Measurements from ENCODE around the gene IGFBP3. TPM values are rescaled to one million over a fixed set of nuclear protein-coding genes. Genes with fewer than 3 reads are reported as not detected.

The IGFBP3 gene
- total RNA-seq, 1 experiment from 2014 or later = 4.1 TPM

- CTCF ChIA-PET = no interaction called here
- H3K27ac ChIP-seq (ENCODE audit: low read depth, low read length) = no peak overlapping the region
These were observed 38.6 kb downstream of the IGFBP3 start for GRCh38 chr7:45882465-45882810.

More at GRCh38 chr7:45882465-45882810, 38.6 kb downstream of the IGFBP3 start:
- Histone ChIP-seq H3K9ac (ENCODE audit: low read length) (no peak overlapping the region), H2AFZ (ENCODE audit: low read depth, low read length, poor library complexity, severe bottlenecking) (no peak overlapping the region), H3K4me2 (ENCODE audit: low read length) (no peak overlapping the region), H3K27me3 (ENCODE audit: insufficient read depth, low read length) (no peaks in the 10 kb centered on the region), H4K20me1 (ENCODE audit: insufficient read depth) (no peaks in the 10 kb centered on the region), H3K79me2 (ENCODE audit: insufficient read depth, low read length) (no peaks in the 10 kb centered on the region), H3K4me3 (replicated peaks in 1 of 2; ENCODE audit: low read depth in 1 of 2, low read length in 2 of 2) (no peak overlapping the region), H3K4me1 (ENCODE audit: control insufficient read depth in 1 of 2, insufficient read depth in 2 of 2, low read length in 2 of 2) (peaks cover 12 to 16% of the 10 kb centered on the region in 2 experiments), H3K36me3 (ENCODE audit: control insufficient read depth in 1 of 2, insufficient read depth in 2 of 2, low read length in 2 of 2) (no peaks in the 10 kb centered on the region), H3K9me3 (ENCODE audit: control insufficient read depth in 1 of 2, insufficient read depth in 1 of 2, low read depth in 1 of 2, low read length in 2 of 2) (no peaks in the 10 kb centered on the region), H3K9me2 (ENCODE audit: insufficient read depth) (no peaks in the 10 kb centered on the region)
- BruUV-seq (replicated peaks) = no TSS peak
- ChIA-PET RAD21 (ENCODE audit: low non-redundant PET in 1 of 2, low total read pairs in 2 of 2, uncharacterized antibody in 2 of 2, unreplicated experiment in 2 of 2) (no interaction called here), POLR2A (no interaction called here)
- intact Hi-C loops (cut with micrococcal nuclease) = no loop called here
- ATAC-seq = no peak
- no peak for TF ChIP-seq TCF7L2 (IDR thresholded peaks at IDR 0.05; ENCODE audit: borderline replicate concordance, extremely low read depth, insufficient read depth, insufficient read length)
- TF ChIP-seq EGR1 (IDR thresholded peaks at IDR 0.05; ENCODE audit: low read depth) = no peak
- no peak for TF ChIP-seq REST (IDR thresholded peaks at IDR 0.05; ENCODE audit: low read depth)
- TF ChIP-seq SIN3A (IDR thresholded peaks at IDR 0.05; ENCODE audit: low read depth) = no peak
- TF ChIP-seq POLR2A (IDR thresholded peaks at IDR 0.05; ENCODE audit: borderline replicate concordance, extremely low read depth, insufficient read depth, insufficient read length) = no peak
- TF ChIP-seq ELF1 (IDR thresholded peaks at IDR 0.05; ENCODE audit: borderline replicate concordance, low read depth) = no peak
- TF ChIP-seq RAD21 (IDR thresholded peaks at IDR 0.05; ENCODE audit: low read depth) = no peak
- no peak for TF ChIP-seq SRF (IDR thresholded peaks at IDR 0.05; ENCODE audit: low read depth)
- TF ChIP-seq MAX (IDR thresholded peaks at IDR 0.05) = no peak
- TF ChIP-seq FOSL1 (IDR thresholded peaks at IDR 0.05; ENCODE audit: low read depth) = no peak
- TF ChIP-seq ZNF274 (IDR thresholded peaks at IDR 0.05; ENCODE audit: low read depth, low read length) = no peak
- no peak for TF ChIP-seq EZH2phosphoT487 (IDR thresholded peaks at IDR 0.05; ENCODE audit: borderline replicate concordance)
- no peak for TF ChIP-seq CEBPB (IDR thresholded peaks at IDR 0.05; ENCODE audit: low read depth)
- no peak for TF ChIP-seq CBX3 (IDR thresholded peaks at IDR 0.05; ENCODE audit: low read depth)
- no peak for TF ChIP-seq POLR2AphosphoS5 (IDR thresholded peaks at IDR 0.05; ENCODE audit: low read depth, low read length)
- TF ChIP-seq ATF3 (IDR thresholded peaks at IDR 0.05) = no peak
- no peak for TF ChIP-seq ZFX (IDR thresholded peaks at IDR 0.05)
- TF ChIP-seq CTCF (IDR thresholded peaks at IDR 0.05 in 2 of 3, conservative IDR thresholded peaks at IDR 0.05 in 1 of 3; ENCODE audit: borderline replicate concordance in 1 of 3, insufficient read depth in 1 of 3, low read depth in 2 of 3, low read length in 2 of 3) = no peak
- no peak for TF ChIP-seq ZBTB33 (IDR thresholded peaks at IDR 0.05; ENCODE audit: extremely low read depth, insufficient replicate concordance, low read length)
- DNase-seq (ENCODE audit: low read depth, low spot score) = no peak

Data from HCT116 (cell line).